ENCODE measurements around the gene SEPTIN1. TPM values are rescaled to one million over a fixed set of nuclear protein-coding genes. Genes with fewer than 3 reads are reported as not detected.

SEPTIN1 gene
- total and polyA plus RNA-seq, 2 of the 13 experiments (the other 11 are each of a cell fraction or from before 2014, with no cell fraction given) = 0.18 to 0.67 TPM

- TF ChIP-seq ZBTB25 (CRISPR knock-in tag; IDR thresholded peaks at IDR 0.05) (peak; percentile 98), ZMYM2 (CRISPR knock-in tag; IDR thresholded peaks at IDR 0.05) (no peak; the same call in 1 of the 2 replicates), ZNF543 (CRISPR knock-in tag; IDR thresholded peaks at IDR 0.05) (peak; percentile 91; the same call in 1 of the 2 replicates), ZNF816 (CRISPR knock-in tag; IDR thresholded peaks at IDR 0.05; ENCODE audit: borderline replicate concordance) (peak; percentile 58; the same call in 1 of the 2 replicates), ZNF740 (CRISPR knock-in tag; IDR thresholded peaks at IDR 0.05) (peak; percentile 56), TFDP1 (CRISPR knock-in tag; IDR thresholded peaks at IDR 0.05; ENCODE audit: borderline replicate concordance) (peak; percentile 44; the same call in 1 of the 2 replicates), NR2F2 (IDR thresholded peaks at IDR 0.05; ENCODE audit: borderline replicate concordance, low read depth) (peak; percentile 25; the same call in 1 of the 2 replicates), HDAC6 (IDR thresholded peaks at IDR 0.05; ENCODE audit: low read depth, low read length) (no peak), MTA3 (CRISPR knock-in tag; IDR thresholded peaks at IDR 0.05) (no peak), GTF2F1 (IDR thresholded peaks at IDR 0.05; ENCODE audit: low read length) (0 out of 2 replicates have a peak, but pooled peaks have one; percentile 12), HOXD1 (CRISPR knock-in tag; IDR thresholded peaks at IDR 0.05) (peak; percentile 81; the same call in 1 of the 2 replicates), ZNF414 (CRISPR knock-in tag; IDR thresholded peaks at IDR 0.05) (peak; percentile 94), ELF3 (CRISPR knock-in tag; IDR thresholded peaks at IDR 0.05) (peak; percentile 52; the same call in 1 of the 2 replicates), PRDM4 (CRISPR knock-in tag; IDR thresholded peaks at IDR 0.05; ENCODE audit: borderline replicate concordance) (0 out of 2 replicates have a peak, but pooled peaks have one; percentile 49), PAX8 (CRISPR knock-in tag; IDR thresholded peaks at IDR 0.05; ENCODE audit: borderline replicate concordance) (peak; percentile 90), MXD1 (CRISPR knock-in tag; IDR thresholded peaks at IDR 0.05) (peak; percentile 93), ZNF850 (CRISPR knock-in tag; conservative IDR thresholded peaks at IDR 0.05) (peak; percentile 71; the same call in 1 of the 2 replicates), ZNF652 (CRISPR knock-in tag; IDR thresholded peaks at IDR 0.05; ENCODE audit: borderline replicate concordance, low read depth) (peak; percentile 99), ZNF264 (CRISPR knock-in tag; IDR thresholded peaks at IDR 0.05) (peak; percentile 9; the same call in 1 of the 2 replicates), AGO1 (IDR thresholded peaks at IDR 0.05; ENCODE audit: low read depth, low read length, poor library complexity, severe bottlenecking) (peak; percentile 38), ZNF232 (CRISPR knock-in tag; IDR thresholded peaks at IDR 0.05; ENCODE audit: borderline replicate concordance) (peak; percentile 21; the same call in 1 of the 2 replicates), NFKBIZ (CRISPR knock-in tag; IDR thresholded peaks at IDR 0.05) (0 out of 2 replicates have a peak, but pooled peaks have one; percentile 28)
Observed at GRCh38 chr16:30395155-30395991, 13.0 kb upstream of the SEPTIN1 start, which contains the start of gene ZNF48 (continued).
